Thyroid gland (tissue), 4 donors: ENCODE measurements around the gene DPH7.

Experiments used
- CTCF ChIP-seq, 6 experiments: fragments of 200-600 bp in 3 of 6; fragments of 450-650 bp in 3 of 6; sonication (generic) in 3 of 6; IDR thresholded peaks; one replicate each; pipeline ENCODE4 v1.5.1; 2016 to 2019; ENCODE audit warnings: antibody characterized with exemption in 6 of 6, mild to moderate bottlenecking in 2 of 6, inconsistent platforms in 1 of 6, moderate library complexity in 1 of 6
- POLR2A ChIP-seq, 2 donors: fragments of 450-650 bp; IDR thresholded peaks; one replicate each; pipeline ENCODE4 v1.6.1; 2017; ENCODE audit warnings: antibody characterized with exemption in 2 of 2, mild to moderate bottlenecking in 2 of 2, moderate library complexity in 1 of 2

- TF ChIP-seq CTCF (IDR thresholded peaks at IDR 0.05) (no peak), POLR2A (IDR thresholded peaks at IDR 0.05) (no peak)
Measured at GRCh38 chr9:137544176-137544760, 34.5 kb downstream of the DPH7 start.
